ENCODE data around the gene MTG2.

MTG2 gene

GRCh38 chr20:62172666-62173065 is 10.2 kb upstream of the MTG2 start:
- Histone ChIP-seq H3F3A (ENCODE audit: control insufficient read depth, insufficient read depth) (no peaks in the 10 kb centered on the region), H3K36me3 (ENCODE audit: control insufficient read depth, low read length) (peaks cover 8% of the 10 kb centered on the region; the same call in 1 of the 2 replicates), H4K20me1 (ENCODE audit: control insufficient read depth, insufficient read depth, low read depth, low read length) (no peaks in the 10 kb centered on the region), H3K9me3 (ENCODE audit: control insufficient read depth, insufficient read depth, low read length) (no peaks in the 10 kb centered on the region), H3K9me2 (replicated peaks; ENCODE audit: control insufficient read depth, low read length) (no peaks in the 10 kb centered on the region), H3K4me2 (ENCODE audit: low read length) (no peak overlapping the region), H3K79me2 (ENCODE audit: control insufficient read depth, low read length) (no peaks in the 10 kb centered on the region), H3K27ac (ENCODE audit: low read depth, low read length) (no peak overlapping the region), H3K27me3 (ENCODE audit: control insufficient read depth, low read length) (no peaks in the 10 kb centered on the region), H3K4me1 (ENCODE audit: control insufficient read depth, low read length) (no peaks in the 10 kb centered on the region), H3K4me3 (ENCODE audit: low read length) (no peak overlapping the region)
- no peak for TF ChIP-seq EZH2phosphoT487 (IDR thresholded peaks at IDR 0.05; ENCODE audit: borderline replicate concordance, low read length)
- no peak for TF ChIP-seq CTCF (IDR thresholded peaks at IDR 0.05; ENCODE audit: low read depth, low read length, poor library complexity, severe bottlenecking)

- Histone ChIP-seq H3K79me2 (ENCODE audit: control insufficient read depth, low read length) (no peaks in the 10 kb centered on the region), H3K27me3 (ENCODE audit: control insufficient read depth, low read length) (no peaks in the 10 kb centered on the region), H3K4me3 (ENCODE audit: low read length) (no peak overlapping the region), H3K4me1 (ENCODE audit: control insufficient read depth, low read length) (no peaks in the 10 kb centered on the region), H3K27ac (ENCODE audit: low read depth, low read length) (no peak overlapping the region), H3K9me3 (ENCODE audit: control insufficient read depth, insufficient read depth, low read length) (no peaks in the 10 kb centered on the region), H3K9me2 (replicated peaks; ENCODE audit: control insufficient read depth, low read length) (no peaks in the 10 kb centered on the region), H3K4me2 (ENCODE audit: low read length) (no peak overlapping the region), H3K36me3 (ENCODE audit: control insufficient read depth, low read length) (peaks cover 2% of the 10 kb centered on the region; the same call in 1 of the 2 replicates), H3F3A (ENCODE audit: control insufficient read depth, insufficient read depth) (no peaks in the 10 kb centered on the region), H4K20me1 (ENCODE audit: control insufficient read depth, insufficient read depth, low read depth, low read length) (no peaks in the 10 kb centered on the region)
- TF ChIP-seq EZH2phosphoT487 (IDR thresholded peaks at IDR 0.05; ENCODE audit: borderline replicate concordance, low read length) (no peak), CTCF (IDR thresholded peaks at IDR 0.05; ENCODE audit: low read depth, low read length, poor library complexity, severe bottlenecking) (no peak)
Observed at GRCh38 chr20:62174021-62174804, 8.6 kb upstream of the MTG2 start.

GRCh38 chr20:62174870-62175624 is 7.8 kb upstream of the MTG2 start:
- H3K4me3 ChIP-seq (ENCODE audit: low read length) = no peak overlapping the region
- no peaks in the 10 kb centered on the region for H3K9me3 ChIP-seq (ENCODE audit: control insufficient read depth, insufficient read depth, low read length)
- H4K20me1 ChIP-seq (ENCODE audit: control insufficient read depth, insufficient read depth, low read depth, low read length) = no peaks in the 10 kb centered on the region
- no peak overlapping the region for H3K27ac ChIP-seq (ENCODE audit: low read depth, low read length)
- no peak overlapping the region for H3K4me2 ChIP-seq (ENCODE audit: low read length)
- no peaks in the 10 kb centered on the region; the same call in 1 of the 2 replicates for H3K36me3 ChIP-seq (ENCODE audit: control insufficient read depth, low read length)
- TF ChIP-seq CTCF (IDR thresholded peaks at IDR 0.05; ENCODE audit: low read depth, low read length, poor library complexity, severe bottlenecking) (no peak), EZH2phosphoT487 (IDR thresholded peaks at IDR 0.05; ENCODE audit: borderline replicate concordance, low read length) (no peak)
- H3K79me2 ChIP-seq (ENCODE audit: control insufficient read depth, low read length) = no peaks in the 10 kb centered on the region
- H3K27me3 ChIP-seq (ENCODE audit: control insufficient read depth, low read length) = no peaks in the 10 kb centered on the region
- H3K4me1 ChIP-seq (ENCODE audit: control insufficient read depth, low read length) = no peaks in the 10 kb centered on the region
- no peaks in the 10 kb centered on the region for H3K9me2 ChIP-seq (replicated peaks; ENCODE audit: control insufficient read depth, low read length)
- H3F3A ChIP-seq (ENCODE audit: control insufficient read depth, insufficient read depth) = peaks cover 4% of the 10 kb centered on the region
